Heart left ventricle (tissue), 16 donors: ENCODE data around the gene RCC2. TPM values are rescaled to one million over a fixed set of nuclear protein-coding genes. Genes with fewer than 3 reads are reported as not detected.

Experiments
- ATAC-seq, 4 donors: fragments of 200-7000 bp; cut with Tn5 transposase; one replicate each; pipeline ENCODE4 v1.9.1; 2020 to 2022; ENCODE audit warnings: moderate library complexity in 4 of 4, mild to moderate bottlenecking in 3 of 4, moderate number of reproducible peaks in 1 of 4
- DNase-seq, 5 donors: peaks; one replicate each; pipeline ENCODE4 v3.0.0-alpha.2; 2020
- H3K27ac ChIP-seq, 12 donors: fragments of 200-600 bp; sonication (generic) in 4 of 12; one replicate each; pipeline versions ENCODE4 v1.5.0 to v1.8.0; 2016 to 2022; ENCODE audit warnings: mild to moderate bottlenecking in 2 of 12
- H3K27me3 ChIP-seq, 9 donors: fragments of 200-600 bp; sonication (generic) in 2 of 9; one replicate each; pipeline versions ENCODE4 v1.5.1 to v1.8.0; 2016 to 2022; ENCODE audit warnings: mild to moderate bottlenecking in 3 of 9
- H3K36me3 ChIP-seq, 9 donors: fragments of 200-600 bp; sonication (generic) in 2 of 9; one replicate each; pipeline versions ENCODE4 v1.5.0 to v1.8.0; 2018 to 2022; ENCODE audit warnings: mild to moderate bottlenecking in 2 of 9
- H3K4me1 ChIP-seq, 12 donors: fragments of 200-600 bp; sonication (generic) in 4 of 12; one replicate each; pipeline versions ENCODE4 v1.5.0 to v1.8.0; 2016 to 2022; ENCODE audit warnings: mild to moderate bottlenecking in 3 of 12
- H3K4me3 ChIP-seq, 12 donors: fragments of 200-600 bp; sonication (generic) in 4 of 12; one replicate each; pipeline versions ENCODE4 v1.5.0 to v1.8.0; 2017 to 2022; ENCODE audit warnings: mild to moderate bottlenecking in 9 of 12, moderate library complexity in 4 of 12
- H3K9me3 ChIP-seq, 12 donors: fragments of 200-600 bp; sonication (generic) in 4 of 12; one replicate each; pipeline versions ENCODE4 v1.5.0 to v1.8.0; 2016 to 2022; ENCODE audit warnings: mild to moderate bottlenecking in 1 of 12
- POLR2A ChIP-seq, 2 donors: fragments of 450-650 bp; IDR thresholded peaks; one replicate each; pipeline ENCODE4 v1.6.1; 2017; ENCODE audit warnings: antibody characterized with exemption in 2 of 2, mild to moderate bottlenecking in 2 of 2, moderate library complexity in 2 of 2
- WGBS, 4 donors: extraction: QIAGEN DNeasy Blood & Tissue Kit in 2 of 4; methylation state at CpG; one replicate each; pipeline versions ENCODE4 v1.1.5 to v1.1.7; 2013 to 2018; 5-methylcytosine and 5-hydroxymethylcytosine counted together
- intact Hi-C, 10 donors: fragments of 100-400 bp; cut with DNase I; formaldehyde crosslinking; loops; one replicate each; pipeline versions ENCODE4 v1.11.1 to v1.14.2; 2022
- polyA plus RNA-seq, 2 donors: library from polyadenylated mRNA; stranded (reverse); fragments of 200-250 nt; gene quantifications; one replicate each; pipeline ENCODE4 v1.2.3, GENCODE V29; 2013
- total RNA-seq, 9 donors: library from RNA; depleted of rRNA in 2 of 9; stranded (reverse); fragments of >200 nt in 2 of 9; fragmentation: NEBNext Ultra II Directional in 3 of 9; extraction: Animal tissue kit (Norgen Biotek cat#: 25700) in 3 of 9; gene quantifications; one replicate each; pipeline versions ENCODE4 v1.1.0 to v1.2.4, GENCODE V29; 2016 to 2023
- TF ChIP-seq, protein P1 (sequence below), 12 donors: fragments of 200-600 bp; sonication (generic) in 4 of 12; IDR thresholded peaks; one replicate each; pipeline versions ENCODE4 v1.5.0 to v1.8.0; 2018 to 2022; ENCODE audit warnings: antibody characterized with exemption in 12 of 12, mild to moderate bottlenecking in 5 of 12
- donor health status: ischemic (EF 13 %, LVEDD 7.1; RV severe dilation, severe dysfunction).
- donor health status: healthy with polysubstance abuse.
- donor health status: DM: no; HTN: yes; CAD: no.
- donor health status: DM: no; HTN: no; CAD: no.
- donor health status: ischemic (EF 25% LVEDD 6.9; RV normal size, moderate dysfunction).
- donor health status: ischemic (EF 25% LVEDD 5.7; RV mildly dilated, moderate dysfunction).
- donor health status: healthy.
- donor health status: DM: yes; HTN: yes; CAD: no.
- donor health status: ischemic (EF 35%, LVEDD 5.7; RV mildly dilated, moderate dysfunction).
- donor health status: nonischemic (EF 11% LVEDD 7.7; RV severe dilation, severe dysfunction).
- donor health status: DM: yes; HTN: yes; CAD: no.
- donor health status: PGD.
- donor health status: ischemic (EF 29% LVEDD 5.4; RV normal size, mild dysfunction).
- donor health status: nonischemic (EF 23%, LVEDD 6.1; RV moderate dilation, normal function).

Gene RCC2
- total and polyA plus RNA-seq, 11 donors, result 6.1 to 39.1 (median 14.3) TPM

DNA sequence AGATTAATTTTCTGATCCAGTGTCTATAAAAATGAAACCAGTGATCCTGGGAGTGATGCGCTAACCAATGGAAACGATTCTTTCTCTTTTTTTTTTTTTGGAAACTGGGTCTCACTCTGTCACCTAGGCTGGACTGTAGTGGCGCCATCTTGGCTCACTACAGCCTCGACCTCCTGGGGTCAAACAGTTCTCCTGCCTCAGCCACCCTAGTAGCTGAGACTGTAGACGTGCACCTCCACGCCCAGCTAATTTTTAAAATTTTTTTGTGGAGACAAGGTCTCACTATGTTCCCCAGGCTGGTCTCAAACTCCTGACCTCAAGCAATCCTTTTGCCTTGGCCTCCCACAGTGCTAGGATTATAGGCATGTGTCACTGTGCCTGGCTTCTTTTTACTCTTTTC is 3.4 kb upstream of the RCC2 start:
- no peak for ATAC-seq
- no peak overlapping the region for H3K27ac ChIP-seq
- H3K4me3 ChIP-seq, result no peak overlapping the region
- intact Hi-C loops, result no loop called here
- peak in 1 of 5 donors; percentile 9 for DNase-seq
- peaks cover 0 to 15% (median 7%) of the 10 kb centered on the region in 12 donors for H3K4me1 ChIP-seq
- H3K36me3 ChIP-seq, result no peaks in the 10 kb centered on the region
- no peaks in the 10 kb centered on the region for H3K27me3 ChIP-seq
- WGBS, 4 donors, result 81 to 89% (median 86%) methylated on average over 6 of the region's 6 CpGs
- H3K9me3 ChIP-seq, result no peaks in the 10 kb centered on the region
- TF ChIP-seq, protein P1, sequence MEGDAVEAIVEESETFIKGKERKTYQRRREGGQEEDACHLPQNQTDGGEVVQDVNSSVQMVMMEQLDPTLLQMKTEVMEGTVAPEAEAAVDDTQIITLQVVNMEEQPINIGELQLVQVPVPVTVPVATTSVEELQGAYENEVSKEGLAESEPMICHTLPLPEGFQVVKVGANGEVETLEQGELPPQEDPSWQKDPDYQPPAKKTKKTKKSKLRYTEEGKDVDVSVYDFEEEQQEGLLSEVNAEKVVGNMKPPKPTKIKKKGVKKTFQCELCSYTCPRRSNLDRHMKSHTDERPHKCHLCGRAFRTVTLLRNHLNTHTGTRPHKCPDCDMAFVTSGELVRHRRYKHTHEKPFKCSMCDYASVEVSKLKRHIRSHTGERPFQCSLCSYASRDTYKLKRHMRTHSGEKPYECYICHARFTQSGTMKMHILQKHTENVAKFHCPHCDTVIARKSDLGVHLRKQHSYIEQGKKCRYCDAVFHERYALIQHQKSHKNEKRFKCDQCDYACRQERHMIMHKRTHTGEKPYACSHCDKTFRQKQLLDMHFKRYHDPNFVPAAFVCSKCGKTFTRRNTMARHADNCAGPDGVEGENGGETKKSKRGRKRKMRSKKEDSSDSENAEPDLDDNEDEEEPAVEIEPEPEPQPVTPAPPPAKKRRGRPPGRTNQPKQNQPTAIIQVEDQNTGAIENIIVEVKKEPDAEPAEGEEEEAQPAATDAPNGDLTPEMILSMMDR (IDR thresholded peaks at IDR 0.05), result no peak
- no peak for TF ChIP-seq POLR2A (IDR thresholded peaks at IDR 0.05)

DNA sequence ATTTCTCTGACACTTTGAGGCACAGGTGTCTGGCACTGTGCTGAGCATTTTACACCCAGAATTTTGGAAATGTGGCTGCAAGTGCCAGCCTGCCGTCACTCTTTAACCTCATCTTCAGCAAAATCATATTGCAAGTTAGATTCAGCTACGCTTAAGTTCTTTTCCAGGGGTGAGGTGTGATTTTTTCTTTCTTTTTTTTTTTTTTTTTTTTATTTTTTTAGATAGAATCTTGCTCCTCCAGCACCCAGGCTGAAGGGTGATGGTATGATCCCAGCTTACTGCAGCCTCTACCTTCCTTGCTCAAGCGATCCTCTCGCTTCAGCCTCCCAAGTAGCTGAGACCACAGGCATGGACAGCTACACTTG is 2.5 kb upstream of the RCC2 start:
- H3K9me3 ChIP-seq, result no peaks in the 10 kb centered on the region
- TF ChIP-seq, protein P1 (IDR thresholded peaks at IDR 0.05), result no peak
- no peak for TF ChIP-seq POLR2A (IDR thresholded peaks at IDR 0.05)
- DNase-seq, result no peak
- H3K4me1 ChIP-seq, result peaks cover 0 to 18% (median 10%) of the 10 kb centered on the region in 12 donors
- no peak overlapping the region for H3K4me3 ChIP-seq
- no peak for ATAC-seq
- no peak overlapping the region for H3K27ac ChIP-seq
- H3K36me3 ChIP-seq, result no peaks in the 10 kb centered on the region
- 91 to 96% (median 93%) methylated on average over 4 of the region's 4 CpGs for WGBS, 4 donors
- H3K27me3 ChIP-seq, result no peaks in the 10 kb centered on the region
- intact Hi-C loops, result no loop called here

DNA sequence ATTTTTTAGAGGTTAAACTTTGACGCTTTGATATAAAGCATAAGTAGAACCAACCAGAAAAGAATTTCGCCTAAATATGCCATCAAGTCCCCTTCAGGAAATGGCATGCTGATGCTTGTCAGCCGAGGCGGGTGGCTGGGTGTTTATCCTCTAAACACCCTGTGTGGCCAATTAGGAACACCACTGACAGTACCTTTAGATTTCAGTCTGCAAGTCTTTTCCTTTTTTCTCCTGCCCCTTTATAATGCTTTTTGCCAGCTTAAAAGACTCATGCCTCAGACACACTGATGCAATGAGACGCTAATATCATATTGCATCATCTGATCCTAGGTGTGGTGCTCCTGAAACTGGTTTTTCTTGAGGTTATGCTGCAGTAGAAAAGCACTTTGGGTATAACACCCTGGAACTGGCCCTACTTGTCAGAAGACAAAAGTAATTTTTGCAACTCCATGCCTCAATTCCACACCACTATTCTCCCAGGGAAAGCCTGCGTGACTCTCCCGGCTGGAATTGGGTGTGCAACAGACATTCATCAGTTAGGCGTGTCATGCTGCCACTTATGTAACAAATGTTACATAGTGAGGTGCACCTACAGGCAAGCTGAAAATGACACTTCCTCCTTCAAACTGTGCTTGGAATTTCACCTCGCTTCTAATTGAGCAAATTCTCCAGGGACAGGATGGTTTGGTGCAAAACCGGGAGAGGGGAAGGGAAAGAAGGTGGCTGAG is 2.0 kb upstream of the RCC2 start:
- WGBS, 4 donors, result 63 to 79% (median 68%) methylated on average over 10 of the region's 10 CpGs
- ATAC-seq (no peak), DNase-seq (peak in 1 of 5 donors; percentile 4)
- Histone ChIP-seq H3K4me1 (peaks cover 0 to 23% (median 15%) of the 10 kb centered on the region in 12 donors), H3K9me3 (no peaks in the 10 kb centered on the region), H3K27ac (no peak overlapping the region), H3K4me3 (no peak overlapping the region), H3K27me3 (no peaks in the 10 kb centered on the region), H3K36me3 (no peaks in the 10 kb centered on the region)
- intact Hi-C loops, result no loop called here
- TF ChIP-seq, protein P1 (IDR thresholded peaks at IDR 0.05), result no peak
- no peak for TF ChIP-seq POLR2A (IDR thresholded peaks at IDR 0.05)

DNA sequence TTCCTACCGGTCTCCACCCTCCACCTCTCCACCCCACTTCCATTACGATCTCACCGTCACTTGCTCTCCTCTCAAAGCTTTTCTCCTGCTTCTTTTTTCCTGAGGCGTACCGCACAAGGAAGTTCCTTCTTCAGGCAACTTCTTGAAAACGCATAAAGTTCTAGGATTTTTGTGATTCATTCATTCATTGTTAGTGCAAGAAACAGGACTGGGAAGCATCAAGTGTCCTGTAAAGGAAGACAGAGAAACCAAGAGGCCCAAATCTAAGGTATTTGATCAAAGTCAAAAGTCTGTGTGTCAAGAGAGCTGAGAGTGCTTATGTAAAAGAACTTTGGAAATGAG is 1.3 kb upstream of the RCC2 start:
- 82 to 88% (median 82%) methylated on average over 6 of the region's 6 CpGs for WGBS, 4 donors
- ATAC-seq (no peak), DNase-seq (no peak)
- H3K27ac ChIP-seq, result no peak overlapping the region
- TF ChIP-seq, protein P1 (IDR thresholded peaks at IDR 0.05), result no peak
- no peak for TF ChIP-seq POLR2A (IDR thresholded peaks at IDR 0.05)
- H3K36me3 ChIP-seq, result no peaks in the 10 kb centered on the region
- intact Hi-C loops, result no loop called here
- no peaks in the 10 kb centered on the region for H3K27me3 ChIP-seq
- peaks cover 0 to 30% (median 16%) of the 10 kb centered on the region in 12 donors for H3K4me1 ChIP-seq
- no peaks in the 10 kb centered on the region for H3K9me3 ChIP-seq
- no peak overlapping the region for H3K4me3 ChIP-seq
